CD4-positive, alpha-beta memory T cell (primary cell): ENCODE measurements around the gene EVX2. TPM values are rescaled to one million over a fixed set of nuclear protein-coding genes. Genes with fewer than 3 reads are reported as not detected.

Source experiments
- CTCF ChIA-PET: fragments of 350-600 bp; sonication (Branson Sonifier 250); formaldehyde crosslinking; loops from one replicate; lab custom pipeline; 2021; ENCODE audit warnings: inconsistent platforms; ENCODE audit not compliant: partially characterized antibody; lab: Charles Lee
- POLR2A ChIA-PET: fragments of 350-600 bp; sonication (Branson Sonifier 250); formaldehyde crosslinking; loops from one replicate; lab custom pipeline; 2021; ENCODE audit not compliant: partially characterized antibody; lab: Charles Lee
- DNase-seq, 5 donors: peaks; one replicate each; pipeline versions ENCODE4 v3.0.0 to v3.0.0-alpha.2; 2020 to 2022; ENCODE audit warnings: mixed read lengths in 1 of 5
- H3K27ac ChIP-seq: one replicate; pipeline ENCODE4 v1.7.0; 2013; ENCODE audit warnings: low read depth, low read length
- H3K27me3 ChIP-seq: 2 replicates; pipeline ENCODE4 v1.7.0; 2013; ENCODE audit warnings: mild to moderate bottlenecking, low read length, moderate library complexity; ENCODE audit not compliant: insufficient read depth
- H3K36me3 ChIP-seq: 2 replicates; pipeline ENCODE4 v1.7.0; 2013; ENCODE audit warnings: mild to moderate bottlenecking, low read length, moderate library complexity; ENCODE audit not compliant: insufficient read depth
- H3K4me1 ChIP-seq: 2 replicates; pipeline ENCODE4 v1.7.0; 2013; ENCODE audit warnings: mild to moderate bottlenecking, low read length, moderate library complexity; ENCODE audit not compliant: insufficient read depth
- H3K4me3 ChIP-seq, 2 donors: one replicate each; pipeline ENCODE4 v1.7.0; 2013; ENCODE audit warnings: low read length in 2 of 2, mild to moderate bottlenecking in 1 of 2
- H3K9me3 ChIP-seq, 2 donors: one replicate each; pipeline ENCODE4 v1.7.0; 2013; ENCODE audit warnings: low read length in 2 of 2, control low read depth in 1 of 2; ENCODE audit not compliant: control insufficient read depth in 1 of 2
- H3K27ac Mint-ChIP-seq, 7 donors: one replicate each; pipeline ENCODE4 v1.8.0; 2020 to 2021; ENCODE audit warnings: mixed read lengths in 7 of 7, mild to moderate bottlenecking in 6 of 7, inconsistent platforms in 3 of 7, moderate library complexity in 3 of 7
- H3K27me3 Mint-ChIP-seq, 2 donors: one replicate each; pipeline ENCODE4 v1.8.0; 2020 to 2021; ENCODE audit warnings: mixed read lengths in 2 of 2
- H3K36me3 Mint-ChIP-seq, 2 donors: one replicate each; pipeline ENCODE4 v1.8.0; 2020 to 2021; ENCODE audit warnings: mixed read lengths in 2 of 2, inconsistent platforms in 1 of 2, mild to moderate bottlenecking in 1 of 2
- H3K4me1 Mint-ChIP-seq, 4 donors: one replicate each; pipeline ENCODE4 v1.8.0; 2020 to 2021; ENCODE audit warnings: mixed read lengths in 4 of 4, mild to moderate bottlenecking in 1 of 4
- H3K4me3 Mint-ChIP-seq, 8 donors: one replicate each; pipeline ENCODE4 v1.8.0; 2020 to 2021; ENCODE audit warnings: mixed read lengths in 8 of 8, mild to moderate bottlenecking in 7 of 8, moderate library complexity in 6 of 8, inconsistent platforms in 3 of 8
- H3K9me3 Mint-ChIP-seq, 8 donors: one replicate each; pipeline ENCODE4 v1.8.0; 2020 to 2021; ENCODE audit warnings: mixed read lengths in 8 of 8, mild to moderate bottlenecking in 5 of 8, inconsistent platforms in 3 of 8, moderate library complexity in 1 of 8
- intact Hi-C: fragments of 100-400 bp; cut with micrococcal nuclease; formaldehyde crosslinking; loops from one replicate; pipeline ENCODE4 v1.15.1; 2023
- polyA plus RNA-seq, 2 donors: library from polyadenylated mRNA; unstranded; fragments of 300-500 nt; fragmentation: Illumina TruSeq; gene quantifications; one replicate each; pipeline ENCODE4 v1.2.3, GENCODE V29; 2021
- total RNA-seq, 2 experiments: library from RNA; stranded (reverse); gene quantifications; one replicate each; pipeline ENCODE4 v1.2.3, GENCODE V29; 2021

Gene EVX2
- total and polyA plus RNA-seq, 4 experiments from 2014 or later: not detected

DNA sequence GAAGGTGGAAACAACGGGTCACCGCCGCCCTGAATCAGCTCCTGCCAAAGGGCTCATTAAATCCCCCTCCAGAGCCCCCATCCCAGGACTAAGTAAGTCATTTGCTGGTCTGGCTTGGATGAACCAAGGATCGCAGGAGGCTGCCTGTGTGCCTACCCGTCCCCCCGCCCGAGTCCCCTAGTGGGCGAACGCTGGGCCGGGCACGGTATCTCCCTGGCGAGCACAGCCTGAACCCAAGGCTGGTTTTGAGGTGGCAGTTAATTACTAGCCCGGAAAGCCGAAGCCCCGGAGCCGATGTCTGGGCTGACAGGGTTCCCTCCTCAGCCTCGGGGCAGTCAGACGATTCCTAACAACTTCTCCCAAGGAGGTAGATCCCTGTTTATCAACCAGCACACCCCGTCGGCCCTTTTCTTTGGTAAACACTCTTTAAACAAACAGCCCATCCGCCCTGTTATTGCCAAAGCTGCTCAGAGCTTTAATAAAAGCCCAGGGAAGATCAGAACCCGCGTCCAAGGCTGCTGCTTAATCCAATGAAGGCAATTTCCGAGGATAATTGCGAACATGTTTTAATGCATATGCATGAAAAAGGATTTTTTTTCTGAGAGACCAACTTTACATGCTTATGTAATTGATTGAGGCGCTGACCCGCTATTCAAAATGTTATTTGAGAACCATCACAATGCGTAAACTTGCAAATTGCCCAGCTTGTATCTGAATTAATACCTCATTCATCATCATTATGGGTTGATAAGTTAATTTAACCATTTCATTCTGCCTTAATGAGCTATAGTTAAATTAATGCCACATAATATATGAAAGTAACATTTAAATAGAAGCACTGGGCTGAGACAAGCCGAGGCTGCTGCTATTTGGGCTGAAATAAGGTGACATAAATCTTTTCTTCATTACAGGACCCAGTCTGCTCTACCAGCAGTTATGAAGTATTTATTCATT is 10.5 kb downstream of the EVX2 start:
- Mint-ChIP-seq H3K4me3 (peak overlapping the region in 2 of 8 donors; percentile 11 to 17), H3K9me3 (peaks cover 1 to 34% (median 21%) of the 10 kb centered on the region in 8 donors), H3K27me3 (peaks cover 71 to 76% of the 10 kb centered on the region in 2 donors), H3K27ac (peak overlapping the region in 2 of 7 donors; percentile 23 to 48), H3K36me3 (no peaks in the 10 kb centered on the region), H3K4me1 (peaks cover 0 to 12% (median under 1%) of the 10 kb centered on the region in 4 donors)
- DNase-seq: no peak
- ChIA-PET CTCF (no interaction called here), POLR2A (no interaction called here)
- Histone ChIP-seq H3K36me3 (no peaks in the 10 kb centered on the region), H3K4me1 (no peaks in the 10 kb centered on the region), H3K27ac (no peak overlapping the region), H3K4me3 (no peak overlapping the region), H3K27me3 (peaks cover 83% of the 10 kb centered on the region), H3K9me3 (no peaks in the 10 kb centered on the region)
- intact Hi-C loops: no loop called here

DNA sequence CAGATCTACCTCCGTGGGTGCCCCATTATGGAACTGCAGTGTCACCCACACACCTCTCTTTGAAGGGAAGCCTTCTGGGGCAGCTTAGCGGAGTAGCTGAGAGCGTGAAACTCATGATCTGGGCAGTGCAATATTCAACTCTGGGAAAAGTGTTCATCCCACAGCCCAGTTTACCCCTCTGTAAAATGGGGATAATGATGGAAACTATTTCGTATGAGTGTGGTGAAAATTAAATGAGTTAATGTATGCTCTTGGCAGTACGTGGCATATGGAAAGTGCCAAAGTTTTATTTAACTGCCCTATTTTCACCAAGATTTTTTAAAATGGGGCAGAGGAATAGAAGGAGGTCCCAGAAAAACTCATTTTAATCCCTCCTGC is 11.5 kb downstream of the EVX2 start:
- Mint-ChIP-seq H3K4me3 (no peak overlapping the region), H3K27me3 (peaks cover 75 to 76% of the 10 kb centered on the region in 2 donors), H3K4me1 (peaks cover 0 to 19% (median 2%) of the 10 kb centered on the region in 4 donors), H3K27ac (peak overlapping the region in 1 of 7 donors; percentile 43), H3K36me3 (no peaks in the 10 kb centered on the region), H3K9me3 (peaks cover 0 to 28% (median 19%) of the 10 kb centered on the region in 8 donors)
- intact Hi-C loops: no loop called here
- Histone ChIP-seq H3K36me3 (no peaks in the 10 kb centered on the region), H3K9me3 (no peaks in the 10 kb centered on the region), H3K27ac (no peak overlapping the region), H3K4me1 (peaks cover 5% of the 10 kb centered on the region), H3K4me3 (no peak overlapping the region), H3K27me3 (peaks cover 81% of the 10 kb centered on the region)
- DNase-seq: no peak
- CTCF ChIA-PET: no interaction called here
- POLR2A ChIA-PET: no interaction called here

DNA sequence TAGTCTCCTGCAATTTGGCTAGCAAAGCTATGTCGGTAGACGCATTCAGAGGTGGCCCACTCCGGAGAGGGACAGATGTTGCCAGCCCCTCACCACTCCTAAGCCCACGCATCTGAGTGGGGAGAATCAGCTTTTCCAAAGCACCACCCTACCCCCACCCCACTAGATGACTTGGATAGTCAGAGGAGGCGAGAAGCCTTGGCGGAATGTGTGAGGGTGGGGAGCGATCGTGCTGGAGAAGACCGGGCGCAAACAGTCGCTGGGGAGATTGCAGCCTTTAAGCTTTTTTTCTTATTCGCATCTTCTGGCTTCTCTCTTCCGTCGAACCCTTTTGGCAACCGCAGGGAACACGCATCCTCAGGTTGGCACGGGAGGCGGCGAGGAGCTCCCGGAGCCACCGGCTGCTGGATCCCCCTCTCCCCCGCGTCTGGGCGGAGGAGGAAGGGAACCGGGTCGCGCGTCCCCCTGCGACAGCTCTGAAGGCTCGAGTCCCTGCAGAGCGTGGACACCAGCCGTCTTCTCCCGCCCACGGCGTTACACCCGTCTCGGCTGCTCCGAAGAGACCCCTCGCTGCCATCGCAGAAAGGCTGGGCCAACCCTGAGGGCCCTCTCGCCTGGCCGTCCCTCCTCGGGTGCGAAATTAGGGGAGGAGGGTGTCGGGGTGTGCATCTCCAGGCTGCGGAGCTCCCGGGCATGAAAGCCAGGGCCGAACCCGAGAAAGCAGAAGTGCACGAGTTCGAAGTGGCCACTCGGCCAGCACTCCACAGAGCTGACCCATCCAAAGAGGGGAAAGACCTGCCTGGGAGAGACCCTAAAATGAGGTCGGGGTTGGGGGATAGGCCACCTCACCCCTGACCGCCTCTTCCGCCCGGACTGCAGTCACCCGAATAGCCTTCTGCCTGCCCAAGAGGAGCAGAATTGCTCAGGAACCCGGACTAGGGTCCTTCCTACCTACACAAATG is 12.2 kb downstream of the EVX2 start:
- Mint-ChIP-seq H3K4me1 (peaks cover 0 to 23% (median 3%) of the 10 kb centered on the region in 4 donors), H3K9me3 (peaks cover 0 to 25% (median 15%) of the 10 kb centered on the region in 8 donors), H3K27ac (no peak overlapping the region), H3K27me3 (peaks cover 70 to 73% of the 10 kb centered on the region in 2 donors), H3K4me3 (peak overlapping the region in 2 of 8 donors; percentile 4 to 22), H3K36me3 (no peaks in the 10 kb centered on the region)
- no peak overlapping the region for H3K27ac ChIP-seq
- no peak overlapping the region for H3K4me3 ChIP-seq
- ChIA-PET CTCF (no interaction called here), POLR2A (no interaction called here)
- H3K27me3 ChIP-seq: peaks cover 75% of the 10 kb centered on the region
- intact Hi-C loops: no loop called here
- no peaks in the 10 kb centered on the region for H3K36me3 ChIP-seq
- H3K9me3 ChIP-seq: no peaks in the 10 kb centered on the region
- DNase-seq: no peak
- peaks cover 6% of the 10 kb centered on the region for H3K4me1 ChIP-seq

DNA sequence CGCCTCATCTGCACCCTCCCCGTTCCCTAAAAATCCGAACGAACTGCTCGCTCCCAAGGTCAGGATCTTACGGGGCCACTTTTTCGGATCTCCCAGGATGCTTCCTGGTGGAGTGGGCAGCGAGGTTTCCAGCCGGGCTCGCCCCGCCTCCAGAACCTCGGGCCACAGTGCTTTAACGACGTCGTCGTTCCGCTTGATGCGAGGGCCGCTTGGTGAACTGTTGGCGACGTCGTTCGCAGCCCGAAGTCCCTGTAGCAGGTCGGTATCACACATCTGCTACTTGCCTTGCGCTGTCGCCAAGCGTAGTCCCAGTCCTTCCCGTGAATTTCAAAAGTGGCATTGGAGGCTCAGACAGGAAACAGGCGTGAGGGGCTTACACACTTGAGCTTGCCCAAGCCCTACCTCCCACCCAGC is 15.3 kb downstream of the EVX2 start:
- ChIA-PET CTCF (no interaction called here), POLR2A (no interaction called here)
- peaks cover 0 to 6% (median 3%) of the 10 kb centered on the region in 8 donors for H3K9me3 Mint-ChIP-seq
- Histone ChIP-seq H3K9me3 (no peaks in the 10 kb centered on the region), H3K4me1 (peaks cover 6% of the 10 kb centered on the region), H3K27ac (no peak overlapping the region), H3K36me3 (no peaks in the 10 kb centered on the region), H3K4me3 (no peak overlapping the region), H3K27me3 (peaks cover 48% of the 10 kb centered on the region)
- intact Hi-C loops: no loop called here
- peak overlapping the region in 2 of 8 donors; percentile 14 to 41 for H3K4me3 Mint-ChIP-seq
- H3K36me3 Mint-ChIP-seq: no peaks in the 10 kb centered on the region
- DNase-seq: no peak
- peaks cover 0 to 23% (median 5%) of the 10 kb centered on the region in 4 donors for H3K4me1 Mint-ChIP-seq
- H3K27ac Mint-ChIP-seq: no peak overlapping the region
- H3K27me3 Mint-ChIP-seq: peaks cover 68 to 74% of the 10 kb centered on the region in 2 donors

DNA sequence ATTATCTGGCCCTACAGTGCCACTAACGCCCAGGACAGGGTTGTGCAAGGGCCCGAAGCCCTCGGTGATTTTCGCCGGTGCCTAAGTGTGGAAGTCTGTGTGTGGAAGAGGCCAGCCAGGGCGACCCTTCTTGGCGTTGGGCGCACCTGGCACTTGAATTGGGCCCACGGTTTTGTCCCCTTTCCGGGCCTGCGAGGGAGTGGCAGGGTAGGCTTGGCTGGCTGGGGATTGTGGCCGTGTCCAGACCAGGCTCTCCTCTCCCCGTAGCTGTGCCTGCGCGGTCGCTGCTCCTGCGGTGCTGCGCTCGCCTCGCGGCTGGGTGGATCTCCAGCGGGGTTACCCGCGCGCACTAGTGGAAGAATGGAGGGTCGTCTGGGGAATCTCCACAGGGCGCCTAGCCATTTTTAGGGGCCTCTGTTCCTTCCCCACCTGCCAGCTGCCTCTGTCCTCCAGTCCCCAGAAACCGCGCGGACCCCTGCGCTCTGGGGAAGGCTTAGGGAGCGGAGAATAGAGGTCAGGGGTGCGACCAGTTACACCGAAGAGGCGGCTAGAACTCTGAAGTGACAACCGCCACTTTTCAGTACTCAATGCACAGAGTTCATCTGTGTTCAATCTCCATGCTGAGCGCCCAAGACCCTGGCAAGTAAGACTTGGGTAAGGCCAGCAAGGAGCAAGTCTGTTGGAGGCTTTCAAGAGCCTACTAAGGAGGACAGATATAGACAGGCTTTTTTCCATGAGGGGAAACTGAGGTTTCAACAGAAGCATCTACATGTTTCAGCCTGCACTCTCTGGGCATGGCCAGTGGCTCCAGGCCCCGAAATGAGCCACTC is 16.0 kb downstream of the EVX2 start:
- H3K9me3 Mint-ChIP-seq: peaks cover 0 to 6% (median 2%) of the 10 kb centered on the region in 8 donors
- H3K27me3 ChIP-seq: peaks cover 41% of the 10 kb centered on the region
- intact Hi-C loops: no loop called here
- no peak overlapping the region for H3K27ac Mint-ChIP-seq
- H3K36me3 Mint-ChIP-seq: no peaks in the 10 kb centered on the region
- CTCF ChIA-PET: no interaction called here
- no peaks in the 10 kb centered on the region for H3K9me3 ChIP-seq
- no peak overlapping the region for H3K27ac ChIP-seq
- peaks cover 0 to 23% (median 5%) of the 10 kb centered on the region in 4 donors for H3K4me1 Mint-ChIP-seq
- H3K4me1 ChIP-seq: peaks cover 6% of the 10 kb centered on the region
- peaks cover 64 to 68% of the 10 kb centered on the region in 2 donors for H3K27me3 Mint-ChIP-seq
- H3K36me3 ChIP-seq: no peaks in the 10 kb centered on the region
- DNase-seq: no peak
- no peak overlapping the region for H3K4me3 ChIP-seq
- POLR2A ChIA-PET: no interaction called here
- H3K4me3 Mint-ChIP-seq: peak overlapping the region in 1 of 8 donors; percentile 3

- Mint-ChIP-seq H3K27ac (no peak overlapping the region), H3K4me1 (peaks cover 0 to 19% (median 5%) of the 10 kb centered on the region in 4 donors), H3K9me3 (peaks cover 0 to 6% (median 0%) of the 10 kb centered on the region in 8 donors), H3K36me3 (no peaks in the 10 kb centered on the region), H3K4me3 (peak overlapping the region in 1 of 8 donors; percentile 34), H3K27me3 (peaks cover 63% of the 10 kb centered on the region in 2 donors)
- Histone ChIP-seq H3K27me3 (peaks cover 34% of the 10 kb centered on the region), H3K27ac (no peak overlapping the region), H3K4me3 (no peak overlapping the region), H3K9me3 (no peaks in the 10 kb centered on the region), H3K36me3 (no peaks in the 10 kb centered on the region), H3K4me1 (peaks cover 6% of the 10 kb centered on the region)
- ChIA-PET POLR2A (no interaction called here), CTCF (no interaction called here)
- intact Hi-C loops: no loop called here
- DNase-seq: no peak
Observed at GRCh38 chr2:176066645-176067588, 16.8 kb downstream of the EVX2 start.
